Gastroesophageal sphincter (tissue), 3 donors: ENCODE data around the gene FHL1.
"Not testable (repeated sequence)": the region's sequence is repeated elsewhere in the genome, so short reads cannot be mapped to it uniquely, and the experiment has no call there.

Experiments used
- CTCF ChIP-seq, 4 experiments: fragments of 200-600 bp in 2 of 4; fragments of 450-650 bp in 2 of 4; sonication (generic) in 1 of 4; IDR thresholded peaks; one replicate each; pipeline ENCODE4 v1.5.1; 2017 to 2019; ENCODE audit warnings: antibody characterized with exemption in 4 of 4, mild to moderate bottlenecking in 2 of 4, moderate library complexity in 2 of 4
- EP300 ChIP-seq: sonication (generic); formaldehyde crosslinking; IDR thresholded peaks from one replicate; pipeline ENCODE4 v1.6.1; 2017; ENCODE audit warnings: antibody characterized with exemption, mild to moderate bottlenecking
- POLR2AphosphoS5 ChIP-seq: sonication (generic); formaldehyde crosslinking; IDR thresholded peaks from one replicate; pipeline ENCODE4 v1.6.1; 2017; ENCODE audit warnings: antibody characterized with exemption

DNA sequence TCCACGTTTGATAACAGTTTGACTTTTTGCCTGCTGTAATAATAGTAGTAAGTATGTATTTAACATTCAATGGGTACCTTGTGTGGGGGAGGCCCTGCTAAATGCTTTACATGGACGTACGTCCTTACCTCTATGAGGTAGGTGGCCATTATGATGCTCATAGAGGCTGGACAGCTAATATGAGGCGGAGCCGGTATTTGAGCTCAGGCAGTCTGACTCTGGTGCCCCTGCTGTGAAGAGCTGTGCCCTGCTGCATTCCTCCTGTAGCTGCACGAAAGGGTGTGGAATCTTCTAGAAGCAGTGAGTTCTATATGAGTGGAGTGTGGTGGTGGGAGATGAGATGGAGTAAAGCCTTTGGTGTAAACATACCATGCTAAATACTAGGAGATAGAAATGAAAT lies 20.7 kb downstream of the FHL1 start:
- not testable (repeated sequence) for TF ChIP-seq CTCF (IDR thresholded peaks at IDR 0.05); EP300; POLR2AphosphoS5
